ENCODE measurements around the gene GLIPR1. TPM values are rescaled to one million over a fixed set of nuclear protein-coding genes. Genes with fewer than 3 reads are reported as not detected.

Gene GLIPR1
- total and polyA plus RNA-seq, 4 experiments from 2014 or later = 96.1 to 222 (median 129) TPM

- Histone ChIP-seq H3K4me3 (ENCODE audit: low read length in 2 of 2) (no peak overlapping the region), H3K9me3 (ENCODE audit: control insufficient read depth in 1 of 2, low read length in 2 of 2) (no peaks in the 10 kb centered on the region), H3K27ac (ENCODE audit: low read depth, low read length) (no peak overlapping the region), H3K27me3 (ENCODE audit: insufficient read depth, low read length) (no peaks in the 10 kb centered on the region), H3K36me3 (ENCODE audit: insufficient read depth, low read length) (peaks cover 13% of the 10 kb centered on the region), H3K4me1 (ENCODE audit: insufficient read depth, low read length) (peaks cover 69% of the 10 kb centered on the region)
- ChIA-PET CTCF (ENCODE audit: partially characterized antibody) (interaction anchor here (0.9 to 7.7 kb wide), 7 partner anchors 8 to 861 kb away, joined by 3 to 87 read pairs (median 25); partner anchors contain the start of genes BBS10, GLIPR1 and GLIPR1L2), POLR2A (ENCODE audit: partially characterized antibody) (interaction anchor here (1.7 to 4.8 kb wide), 4 partner anchors 24 to 96 kb away, joined by 7 to 21 read pairs (median 10); partner anchors contain the start of genes GLIPR1L2 and KRR1)
- Mint-ChIP-seq H3K4me3 (no peak overlapping the region), H3K4me1 (peaks cover 55 to 84% (median 61%) of the 10 kb centered on the region in 4 donors), H3K27ac (peak overlapping the region in 6 of 7 donors; percentile 35 to 80 (median 60)), H3K9me3 (peaks cover 0 to 1% (median 0%) of the 10 kb centered on the region in 8 donors), H3K36me3 (peaks cover 55 to 65% of the 10 kb centered on the region in 2 donors), H3K27me3 (no peaks in the 10 kb centered on the region)
- intact Hi-C loops (cut with micrococcal nuclease) = no loop called here
- DNase-seq = no peak
These were observed 6.8 kb downstream of the GLIPR1 start for GRCh38 chr12:75487308-75487707.

DNA sequence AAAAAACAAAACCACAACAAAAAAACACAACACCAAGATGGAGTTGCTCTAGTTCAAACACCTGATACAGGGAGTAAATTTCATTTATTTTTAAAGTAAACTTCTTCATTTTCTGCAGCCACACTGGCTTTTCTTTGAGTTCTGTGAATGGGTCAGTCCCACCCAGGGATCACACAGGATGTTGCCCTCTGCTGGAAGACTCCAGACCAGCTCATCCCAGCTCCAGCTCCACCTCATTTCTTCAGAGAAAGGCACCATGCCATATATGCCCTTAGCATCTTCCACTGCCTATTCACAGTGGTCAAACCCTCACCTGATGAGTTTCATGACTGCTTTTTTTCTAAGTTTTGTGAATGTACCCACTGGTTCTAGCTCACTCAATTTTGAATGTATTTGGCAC is 8.0 kb downstream of the GLIPR1 start:
- intact Hi-C loops (cut with micrococcal nuclease) = loop anchor here (1.0 kb wide), 1 partner anchor 153 kb away; no protein-coding TSS in a partner anchor

DNA sequence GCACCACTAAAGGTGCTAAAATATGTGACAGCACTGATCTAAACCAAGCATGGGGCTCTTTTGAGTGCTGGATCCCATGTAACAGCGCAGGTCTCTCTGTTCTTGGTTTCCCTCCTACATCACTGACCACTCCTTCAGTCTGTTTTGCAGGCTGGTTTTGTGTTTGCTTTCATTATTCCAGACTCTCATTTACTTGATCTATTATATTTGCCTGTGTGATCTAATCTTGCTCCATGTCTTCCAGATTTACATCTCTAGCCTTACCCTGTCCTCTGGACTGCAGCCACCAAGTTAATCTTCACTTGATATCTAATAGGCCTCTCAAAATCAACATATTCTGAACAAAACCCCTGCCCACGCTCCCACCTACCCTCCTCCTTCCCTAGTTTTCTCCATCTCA is 8.6 kb downstream of the GLIPR1 start:
- DNase-seq = no peak
- Histone ChIP-seq H3K4me1 (ENCODE audit: insufficient read depth, low read length) (peaks cover 57% of the 10 kb centered on the region), H3K27me3 (ENCODE audit: insufficient read depth, low read length) (no peaks in the 10 kb centered on the region), H3K9me3 (ENCODE audit: control insufficient read depth in 1 of 2, low read length in 2 of 2) (no peaks in the 10 kb centered on the region), H3K27ac (ENCODE audit: low read depth, low read length) (peak overlapping the region; percentile 3), H3K36me3 (ENCODE audit: insufficient read depth, low read length) (peaks cover 19% of the 10 kb centered on the region), H3K4me3 (ENCODE audit: low read length in 2 of 2) (no peak overlapping the region)
- peak overlapping the region in 7 of 8 donors; percentile 2 to 72 (median 28) for H3K4me3 Mint-ChIP-seq
- H3K9me3 Mint-ChIP-seq = peaks cover 0 to 1% (median 0%) of the 10 kb centered on the region in 8 donors
- ChIA-PET POLR2A (ENCODE audit: partially characterized antibody) (interaction anchor here (0.8 to 1.7 kb wide), 4 partner anchors 8 to 52 kb away, joined by 3 to 8 read pairs (median 3); partner anchors contain the start of genes GLIPR1 and KRR1), CTCF (ENCODE audit: partially characterized antibody) (interaction anchor here (0.8 to 7.7 kb wide), 9 partner anchors 9 to 156 kb away, joined by 3 to 87 read pairs (median 4); partner anchors contain the start of genes GLIPR1, GLIPR1L1 and GLIPR1L2)
- peaks cover 45 to 67% of the 10 kb centered on the region in 2 donors for H3K36me3 Mint-ChIP-seq
- H3K27me3 Mint-ChIP-seq = no peaks in the 10 kb centered on the region
- H3K27ac Mint-ChIP-seq = peak overlapping the region; percentile 57 to 92 (median 83)
- intact Hi-C loops (cut with micrococcal nuclease) = no loop called here
- H3K4me1 Mint-ChIP-seq = peaks cover 52 to 81% (median 60%) of the 10 kb centered on the region in 4 donors

More for the DNA sequence above, 8.0 kb downstream of the GLIPR1 start:
- peaks cover 60% of the 10 kb centered on the region for H3K4me1 ChIP-seq (ENCODE audit: insufficient read depth, low read length)
- H3K27me3 ChIP-seq (ENCODE audit: insufficient read depth, low read length) = no peaks in the 10 kb centered on the region
- Mint-ChIP-seq H3K36me3 (peaks cover 45 to 67% of the 10 kb centered on the region in 2 donors), H3K27ac (peak overlapping the region; percentile 27 to 78 (median 62)), H3K4me1 (peaks cover 52 to 81% (median 60%) of the 10 kb centered on the region in 4 donors), H3K9me3 (peaks cover 0 to 1% (median 0%) of the 10 kb centered on the region in 8 donors), H3K4me3 (peak overlapping the region in 2 of 8 donors; percentile 35 to 63), H3K27me3 (no peaks in the 10 kb centered on the region)
- no peak overlapping the region for H3K4me3 ChIP-seq (ENCODE audit: low read length in 2 of 2)
- ChIA-PET CTCF (ENCODE audit: partially characterized antibody) (interaction anchor here (0.8 to 7.7 kb wide), 9 partner anchors 9 to 156 kb away, joined by 3 to 87 read pairs (median 4); partner anchors contain the start of genes GLIPR1, GLIPR1L1 and GLIPR1L2), POLR2A (ENCODE audit: partially characterized antibody) (interaction anchor here (0.8 to 1.7 kb wide), 4 partner anchors 8 to 51 kb away, joined by 3 to 8 read pairs (median 3); partner anchors contain the start of genes GLIPR1 and KRR1)
- peaks cover 15% of the 10 kb centered on the region for H3K36me3 ChIP-seq (ENCODE audit: insufficient read depth, low read length)
- DNase-seq = peak in 1 of 5 donors; percentile 9
- H3K9me3 ChIP-seq (ENCODE audit: control insufficient read depth in 1 of 2, low read length in 2 of 2) = no peaks in the 10 kb centered on the region
- no peak overlapping the region for H3K27ac ChIP-seq (ENCODE audit: low read depth, low read length)

DNA sequence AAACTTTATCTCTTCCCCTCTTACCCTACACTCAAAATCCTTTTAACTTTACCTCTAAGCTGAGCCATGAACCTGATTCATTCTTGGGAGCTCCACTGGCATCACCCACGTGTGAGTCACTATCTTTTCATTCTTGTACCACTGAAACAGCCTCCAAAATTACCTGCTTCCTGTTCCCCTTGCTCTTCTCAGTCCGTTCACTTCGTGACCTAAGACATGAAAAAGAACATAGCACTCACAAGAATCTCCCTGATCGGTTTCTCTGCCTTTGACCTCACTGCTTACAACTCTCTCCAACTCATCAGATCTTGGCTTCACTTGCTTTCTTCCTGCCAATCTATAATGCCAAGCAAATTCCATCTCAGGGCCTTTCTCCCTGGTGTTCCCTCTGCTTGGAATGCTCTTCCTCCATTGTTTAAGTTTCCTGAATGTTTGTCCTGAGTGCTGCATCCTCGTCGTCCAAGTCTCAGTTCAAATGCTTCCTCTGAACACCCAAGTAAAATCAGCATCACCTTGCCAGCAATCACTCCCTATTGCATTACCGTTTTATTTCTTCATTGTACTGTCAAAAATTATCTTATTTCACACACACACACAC is 9.2 kb downstream of the GLIPR1 start:
- peaks cover 47 to 81% (median 59%) of the 10 kb centered on the region in 4 donors for H3K4me1 Mint-ChIP-seq
- H3K36me3 Mint-ChIP-seq = peaks cover 42 to 66% of the 10 kb centered on the region in 2 donors
- Histone ChIP-seq H3K27ac (ENCODE audit: low read depth, low read length) (peak overlapping the region; percentile 3), H3K4me1 (ENCODE audit: insufficient read depth, low read length) (peaks cover 55% of the 10 kb centered on the region), H3K36me3 (ENCODE audit: insufficient read depth, low read length) (peaks cover 19% of the 10 kb centered on the region), H3K9me3 (ENCODE audit: control insufficient read depth in 1 of 2, low read length in 2 of 2) (no peaks in the 10 kb centered on the region), H3K27me3 (ENCODE audit: insufficient read depth, low read length) (no peaks in the 10 kb centered on the region), H3K4me3 (ENCODE audit: low read length in 2 of 2) (no peak overlapping the region)
- ChIA-PET POLR2A (ENCODE audit: partially characterized antibody) (interaction anchor here (1.1 kb wide), 1 partner anchor 33 kb away, joined by 3 read pairs; no protein-coding TSS in a partner anchor), CTCF (ENCODE audit: partially characterized antibody) (interaction anchor here (1.5 to 7.7 kb wide), 4 partner anchors 10 to 100 kb away, joined by 7 to 87 read pairs (median 24); partner anchors contain the start of genes GLIPR1 and GLIPR1L2)
- intact Hi-C loops (cut with micrococcal nuclease) = loop anchor here (1.0 to 2.0 kb wide), 2 partner anchors 15 to 52 kb away; no protein-coding TSS in a partner anchor
- DNase-seq = peak in 1 of 5 donors; percentile 41
- peaks cover 0 to 1% (median 0%) of the 10 kb centered on the region in 8 donors for H3K9me3 Mint-ChIP-seq
- H3K4me3 Mint-ChIP-seq = peak overlapping the region in 7 of 8 donors; percentile 2 to 72 (median 28)
- no peaks in the 10 kb centered on the region for H3K27me3 Mint-ChIP-seq
- peak overlapping the region; percentile 57 to 92 (median 83) for H3K27ac Mint-ChIP-seq

- H3K27ac ChIP-seq (ENCODE audit: low read depth, low read length) = no peak overlapping the region
- no peak overlapping the region for H3K4me3 Mint-ChIP-seq
- peaks cover 38 to 76% (median 57%) of the 10 kb centered on the region in 4 donors for H3K4me1 Mint-ChIP-seq
- DNase-seq = no peak
- POLR2A ChIA-PET (ENCODE audit: partially characterized antibody) = interaction anchor here (0.6 kb wide), 1 partner anchor 659 kb away, joined by 6 read pairs; no protein-coding TSS in a partner anchor
- peaks cover 35 to 72% of the 10 kb centered on the region in 2 donors for H3K36me3 Mint-ChIP-seq
- H3K4me1 ChIP-seq (ENCODE audit: insufficient read depth, low read length) = peaks cover 44% of the 10 kb centered on the region
- H3K9me3 Mint-ChIP-seq = peaks cover 0 to 1% (median 0%) of the 10 kb centered on the region in 8 donors
- peaks cover 32% of the 10 kb centered on the region for H3K36me3 ChIP-seq (ENCODE audit: insufficient read depth, low read length)
- peak overlapping the region in 6 of 7 donors; percentile 2 to 74 (median 16) for H3K27ac Mint-ChIP-seq
- H3K27me3 ChIP-seq (ENCODE audit: insufficient read depth, low read length) = no peaks in the 10 kb centered on the region
- no peak overlapping the region for H3K4me3 ChIP-seq (ENCODE audit: low read length in 2 of 2)
- intact Hi-C loops (cut with micrococcal nuclease) = loop anchor here (2.0 kb wide), 1 partner anchor 14 kb away; no protein-coding TSS in a partner anchor
- CTCF ChIA-PET (ENCODE audit: partially characterized antibody) = no interaction called here
- no peaks in the 10 kb centered on the region for H3K27me3 Mint-ChIP-seq
- H3K9me3 ChIP-seq (ENCODE audit: control insufficient read depth in 1 of 2, low read length in 2 of 2) = no peaks in the 10 kb centered on the region
These were observed 10.6 kb downstream of the GLIPR1 start for GRCh38 chr12:75491169-75491568.

GRCh38 chr12:75503459-75503858 is 22.9 kb downstream of the GLIPR1 start:
- peaks cover 9 to 13% (median 12%) of the 10 kb centered on the region in 4 donors for H3K4me1 Mint-ChIP-seq
- Histone ChIP-seq H3K27me3 (ENCODE audit: insufficient read depth, low read length) (no peaks in the 10 kb centered on the region), H3K27ac (ENCODE audit: low read depth, low read length) (no peak overlapping the region), H3K36me3 (ENCODE audit: insufficient read depth, low read length) (peaks cover 62% of the 10 kb centered on the region), H3K4me3 (ENCODE audit: low read length in 2 of 2) (no peak overlapping the region), H3K4me1 (ENCODE audit: insufficient read depth, low read length) (no peaks in the 10 kb centered on the region), H3K9me3 (ENCODE audit: control insufficient read depth in 1 of 2, low read length in 2 of 2) (no peaks in the 10 kb centered on the region)
- DNase-seq = no peak
- peaks cover 25 to 51% of the 10 kb centered on the region in 2 donors for H3K36me3 Mint-ChIP-seq
- no peaks in the 10 kb centered on the region for H3K9me3 Mint-ChIP-seq
- intact Hi-C loops (cut with micrococcal nuclease) = no loop called here
- ChIA-PET POLR2A (ENCODE audit: partially characterized antibody) (interaction anchor here (2.4 kb wide), 1 partner anchor 169 kb away, joined by 8 read pairs; the partner anchor contains the start of gene GLIPR1L1), CTCF (ENCODE audit: partially characterized antibody) (interaction anchor here (1.1 to 5.9 kb wide), 10 partner anchors 15 to 173 kb away, joined by 3 to 44 read pairs (median 10); partner anchors contain the start of genes CAPS2, GLIPR1, GLIPR1L1 and GLIPR1L2)
- H3K27me3 Mint-ChIP-seq = no peaks in the 10 kb centered on the region
- no peak overlapping the region for H3K4me3 Mint-ChIP-seq
- H3K27ac Mint-ChIP-seq = peak overlapping the region in 1 of 7 donors; percentile 59
